SKM-1 (cell line): ENCODE data around the gene MRPL50.

Experiments
- DNase-seq: peaks from one replicate; lab custom pipeline; 2025; ENCODE audit not compliant: unreplicated experiment; lab: John Stamatoyannopoulos, UW

MRPL50 gene

DNA sequence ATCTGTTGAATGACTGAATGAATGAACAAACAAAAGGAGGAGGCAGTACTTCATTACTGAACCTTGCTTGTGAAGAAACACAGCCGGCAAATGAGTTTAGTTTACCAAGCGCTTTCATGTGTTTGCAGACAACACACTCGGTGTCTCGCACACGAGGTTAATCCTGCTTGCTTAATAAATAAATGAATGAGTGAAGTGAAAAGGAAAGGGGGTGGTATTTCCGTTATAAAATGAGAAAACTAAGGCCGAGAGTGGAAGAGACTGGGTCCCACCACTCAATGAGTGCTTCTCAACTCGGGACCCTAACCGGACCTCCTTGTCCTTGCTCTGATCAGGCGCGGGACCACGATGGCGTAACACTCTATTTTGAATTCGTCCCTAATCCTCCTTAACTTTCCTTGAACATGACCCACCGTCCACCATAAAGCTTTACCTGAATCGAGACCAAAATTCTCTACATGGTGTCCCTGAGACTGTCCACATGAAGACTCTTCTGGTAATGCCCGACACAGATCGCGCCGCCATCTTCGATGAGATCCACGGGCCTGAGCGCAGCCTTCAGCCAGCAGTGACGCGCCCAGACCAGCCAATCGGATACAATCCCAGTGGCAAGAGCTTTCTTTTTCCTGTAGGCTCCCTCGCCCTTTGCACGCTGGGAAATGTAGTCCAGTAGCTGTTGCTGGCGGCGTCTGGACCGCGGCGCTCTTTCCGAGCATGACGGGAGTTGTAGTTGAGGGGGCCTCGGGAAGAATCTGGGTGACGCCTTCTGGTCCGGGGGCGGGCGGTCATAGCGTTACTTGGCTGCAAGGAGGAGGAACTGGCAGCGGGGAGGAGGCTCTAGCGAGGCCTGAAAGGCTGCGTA, at the start of gene MRPL50, which contains the start of gene ZNF189:
Gene MRPL50 (minus strand): TSS at position 551 of the 862 bp plus-strand sequence. CDS start 26 bp downstream, at position 525.
Gene ZNF189 (plus strand): TSS at position 784 of the 862 bp plus-strand sequence. CDS start 306 bp downstream, outside the sequence.
- peak; percentile 81 for DNase-seq

DNA sequence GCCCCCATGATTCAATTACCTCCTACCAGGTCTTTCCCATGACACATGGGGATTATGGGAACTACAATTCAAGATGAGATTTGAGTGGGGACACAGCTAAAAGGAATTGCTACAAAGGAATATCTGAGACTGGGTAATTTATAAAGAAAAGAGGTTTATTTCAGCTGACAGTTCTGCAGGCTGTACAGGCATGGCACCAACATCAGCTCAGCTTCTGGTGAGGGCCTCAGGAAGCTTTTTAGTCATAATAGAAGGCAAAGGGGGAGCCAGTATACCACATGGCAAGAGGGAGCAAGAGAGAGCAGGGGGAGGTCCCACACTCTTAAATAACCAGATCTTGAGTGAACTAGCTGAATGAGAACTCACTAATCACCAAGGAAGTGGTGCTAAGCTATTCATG, 48.3 kb upstream of the MRPL50 start:
- DNase-seq: no peak

DNA sequence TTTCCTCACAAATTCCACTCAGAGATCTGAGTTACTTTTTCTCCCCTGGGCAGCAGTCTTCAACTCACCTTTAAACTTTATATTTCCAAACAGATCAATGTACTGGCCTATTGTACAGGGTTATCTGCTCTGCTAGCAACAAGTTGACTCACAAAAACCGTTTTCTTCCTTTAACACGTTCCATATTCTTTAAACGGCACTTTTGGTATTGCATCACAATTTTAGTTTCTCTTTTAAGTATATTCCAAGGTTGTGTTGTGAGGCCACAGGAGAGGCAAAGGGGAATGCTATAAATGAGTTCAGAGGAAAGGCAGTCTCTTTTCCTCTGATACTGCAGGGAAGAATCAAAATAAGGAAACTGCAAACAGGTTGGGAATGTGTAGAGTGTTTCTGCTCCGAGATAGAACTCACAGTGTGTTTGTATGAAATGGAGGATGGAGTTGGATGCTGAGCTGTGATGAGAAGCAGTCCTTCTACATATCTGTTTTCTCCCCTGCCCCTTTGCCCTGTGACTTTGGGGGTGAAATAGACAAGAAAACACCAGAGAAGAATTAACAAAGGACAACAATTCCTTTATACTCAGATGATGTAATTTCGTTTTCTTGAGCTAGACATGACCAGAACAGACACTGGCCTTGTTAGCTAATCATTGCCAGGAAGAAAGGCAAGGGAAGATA, 47.1 kb upstream of the MRPL50 start:
- DNase-seq: no peak

DNA sequence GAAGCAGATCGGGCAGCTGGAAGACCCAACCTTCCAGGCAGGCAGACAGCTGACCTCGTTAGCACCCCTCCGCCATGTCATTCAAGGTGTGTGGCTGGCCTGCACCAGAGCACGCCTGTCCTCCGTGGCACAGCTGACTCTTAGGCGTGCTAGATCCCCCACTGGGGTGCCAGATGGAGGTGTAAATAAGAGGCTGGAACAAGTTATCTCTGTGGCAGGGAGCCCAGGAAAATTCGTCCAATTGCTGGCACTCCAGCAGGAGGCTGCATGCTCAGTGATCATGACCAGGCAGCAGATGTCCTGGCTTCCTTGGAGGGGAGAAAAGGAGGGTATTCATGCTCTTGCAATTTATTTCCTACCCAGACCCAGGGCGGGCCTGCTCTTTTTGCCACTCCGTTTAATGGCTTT, 45.0 kb upstream of the MRPL50 start:
- DNase-seq: no peak

DNA sequence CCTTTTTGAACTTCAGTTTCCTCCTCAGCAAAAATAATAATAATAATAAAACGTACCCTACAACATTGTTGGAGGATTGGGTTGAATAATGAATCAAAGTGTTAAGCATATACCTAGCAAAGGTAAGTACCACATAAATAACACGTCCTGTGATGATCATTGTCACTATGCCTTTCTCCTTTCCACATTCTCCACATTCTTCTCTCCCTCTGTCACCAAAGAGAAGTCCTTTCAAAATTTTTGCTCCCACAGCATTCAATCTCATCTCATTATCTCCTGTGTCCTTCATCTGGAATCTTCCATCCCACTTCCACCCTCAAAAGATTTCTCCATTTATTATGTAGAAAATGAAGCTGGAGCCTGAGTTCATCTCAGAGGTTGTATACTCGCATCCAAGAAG, 44.3 kb upstream of the MRPL50 start:
- DNase-seq: no peak

DNA sequence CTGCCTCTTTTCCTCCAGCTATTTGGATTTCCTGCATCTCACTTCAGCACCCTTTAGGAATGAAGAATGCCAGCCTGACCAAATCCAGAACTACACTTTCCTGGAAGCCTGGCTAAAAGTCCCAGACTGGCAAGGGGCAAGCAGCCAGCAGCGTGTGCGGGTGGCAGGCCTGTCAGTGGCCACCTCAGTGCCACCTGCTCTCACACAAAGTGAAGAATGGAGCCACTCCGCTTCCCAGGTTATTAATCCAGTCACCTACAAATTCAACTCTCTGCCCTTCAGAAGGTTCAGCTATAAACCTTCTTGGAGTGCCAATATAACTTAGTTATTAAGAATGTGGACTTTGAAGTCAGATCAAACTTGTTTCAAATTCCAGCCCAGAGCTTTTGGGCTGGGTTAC, 43.9 kb upstream of the MRPL50 start:
- no peak for DNase-seq

DNA sequence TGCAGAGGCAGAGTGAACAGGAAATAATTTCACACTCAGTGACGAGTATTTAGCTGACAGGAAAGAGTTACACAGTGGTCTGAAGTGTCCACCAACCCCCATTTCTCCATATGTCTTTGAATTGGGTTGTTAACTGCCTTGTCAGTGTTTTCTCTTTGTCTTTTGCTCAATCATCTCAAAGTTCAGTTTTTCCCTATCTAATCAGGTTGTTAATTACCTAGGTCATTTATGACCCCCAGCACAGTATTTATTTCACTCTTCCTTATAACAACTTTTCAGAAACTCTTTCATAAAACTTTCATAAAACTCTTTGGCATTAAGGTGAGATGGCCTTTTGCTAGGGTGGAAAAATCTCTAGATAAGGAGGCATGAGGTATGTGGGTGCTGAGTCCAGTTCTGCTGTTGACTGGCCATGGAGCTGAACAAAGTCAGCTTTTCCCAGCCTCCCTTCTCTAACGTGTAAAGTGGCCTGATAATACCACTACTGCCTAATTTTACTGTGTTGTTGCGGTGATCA, 42.4 kb upstream of the MRPL50 start:
- no peak for DNase-seq

DNA sequence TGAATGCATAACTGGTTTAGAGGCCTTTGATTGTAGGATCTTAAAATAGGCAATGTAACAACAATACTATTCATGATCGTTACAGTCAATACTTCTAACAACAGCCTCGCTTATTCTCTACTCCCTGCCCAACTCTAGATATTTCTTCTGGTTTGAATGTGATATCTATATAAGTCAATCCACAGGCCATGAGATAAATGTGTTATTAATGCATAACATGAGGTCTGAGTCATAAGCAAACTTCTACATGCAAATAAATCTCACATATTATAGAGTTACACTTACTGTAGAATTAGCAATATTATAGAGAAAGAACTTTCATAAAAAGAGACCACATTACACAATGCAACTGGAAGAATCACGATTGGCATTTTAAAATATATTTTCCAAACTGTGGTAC, 40.1 kb upstream of the MRPL50 start:
- DNase-seq: no peak

DNA sequence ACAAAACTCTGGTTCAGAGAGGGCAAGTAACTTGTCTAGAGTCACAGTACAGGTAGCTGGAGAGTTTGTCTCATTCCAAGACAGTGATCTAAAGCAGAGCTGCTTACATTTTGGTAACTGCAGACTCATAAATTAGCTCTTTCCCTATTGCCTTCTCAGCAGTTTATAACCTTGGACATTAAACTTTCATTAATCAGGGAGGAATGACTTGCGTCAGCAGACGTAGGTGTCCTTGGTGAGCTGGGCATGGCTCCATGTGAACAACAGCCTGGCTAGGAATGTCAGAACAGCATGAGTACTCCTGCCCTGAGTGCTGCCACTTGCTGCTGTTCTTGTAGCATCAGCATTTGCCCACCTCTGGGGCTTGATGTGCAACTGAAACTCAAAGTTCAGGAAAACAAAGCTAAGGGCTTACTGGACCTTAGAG, 39.4 kb upstream of the MRPL50 start:
- DNase-seq: no peak

DNA sequence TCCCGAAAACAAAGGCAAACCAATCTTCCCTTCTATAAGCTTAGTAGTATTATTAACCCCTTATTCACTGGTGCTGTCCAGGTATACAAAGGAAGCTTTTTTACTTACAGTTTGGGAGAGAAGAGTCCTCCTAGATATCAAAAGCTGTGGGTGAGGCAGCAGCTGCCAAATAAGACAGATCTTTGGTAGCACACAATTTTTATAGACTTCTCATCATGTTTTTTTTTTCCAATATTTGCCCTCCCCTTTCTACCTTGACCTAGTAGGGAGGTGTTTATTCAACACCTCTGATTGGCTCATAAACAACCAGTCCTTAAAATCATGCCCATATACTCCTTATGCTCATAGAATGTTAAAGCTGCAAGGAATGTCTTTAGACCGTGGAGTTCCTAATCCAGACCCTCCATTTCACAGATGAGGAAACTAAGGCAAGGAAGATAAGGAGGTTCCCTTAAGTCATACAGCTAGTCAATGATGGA, 37.2 kb upstream of the MRPL50 start, which contains the start of gene ALDOB:
Gene ALDOB (minus strand): TSS at position 174 of the 479 bp plus-strand sequence. CDS start 4,887 bp downstream, outside the sequence.
- no peak for DNase-seq

DNA sequence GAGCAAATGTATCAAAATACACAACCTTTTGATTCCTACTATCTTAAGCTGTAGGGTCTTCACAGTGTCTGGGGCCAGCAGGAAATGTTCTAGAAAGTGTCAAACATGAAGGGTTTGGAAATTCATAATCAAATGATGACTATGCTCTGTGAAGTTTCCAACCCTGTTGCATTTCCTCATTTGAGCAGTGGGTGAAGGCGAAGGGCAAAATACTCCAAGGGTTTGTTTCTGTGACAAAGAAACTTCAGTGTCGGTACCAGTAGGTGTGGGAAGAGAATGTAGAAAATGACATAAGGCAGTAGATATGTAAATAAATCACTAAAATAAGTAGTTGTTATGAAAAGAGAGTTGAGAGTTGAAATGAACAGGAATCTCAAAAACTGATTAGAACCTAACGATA, 36.6 kb upstream of the MRPL50 start:
- DNase-seq: no peak

DNA sequence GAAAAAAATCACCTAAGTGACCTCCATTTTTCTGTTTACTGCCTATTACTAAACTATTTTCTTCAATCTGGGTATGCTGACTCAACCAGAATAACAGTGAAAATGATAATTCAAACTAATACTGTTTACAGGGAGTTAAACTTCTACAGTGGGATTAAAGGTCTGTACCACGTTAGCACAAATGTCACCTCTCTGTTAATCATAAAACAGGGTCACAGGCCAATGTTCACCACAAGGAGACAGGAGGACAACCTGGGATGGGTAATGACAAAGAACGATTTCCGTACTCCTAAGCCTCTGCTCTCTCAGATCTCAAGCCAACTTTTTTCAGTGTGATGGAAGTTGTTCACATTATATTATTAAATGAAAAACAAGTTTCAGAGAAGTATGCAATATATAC, 34.8 kb upstream of the MRPL50 start:
- no peak for DNase-seq

DNA sequence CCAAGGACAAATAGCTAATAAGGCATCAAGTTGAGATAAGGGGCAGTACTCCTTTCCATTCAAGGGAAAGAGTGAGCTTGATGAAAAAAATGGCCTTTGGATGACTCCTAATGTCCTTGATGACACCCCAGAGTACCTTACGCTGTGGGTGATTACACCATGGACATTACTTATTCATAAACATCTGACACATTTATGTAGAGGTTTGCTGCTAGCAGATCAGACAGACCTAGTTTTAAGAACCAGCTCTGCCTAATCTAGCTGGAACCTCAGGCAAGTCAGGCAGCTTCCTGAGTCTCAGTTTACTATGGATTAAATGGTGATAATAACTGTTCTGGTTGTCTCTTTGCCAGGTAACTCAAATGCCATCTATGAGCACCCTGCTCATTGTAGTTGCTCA, 34.3 kb upstream of the MRPL50 start:
- DNase-seq: no peak

DNA sequence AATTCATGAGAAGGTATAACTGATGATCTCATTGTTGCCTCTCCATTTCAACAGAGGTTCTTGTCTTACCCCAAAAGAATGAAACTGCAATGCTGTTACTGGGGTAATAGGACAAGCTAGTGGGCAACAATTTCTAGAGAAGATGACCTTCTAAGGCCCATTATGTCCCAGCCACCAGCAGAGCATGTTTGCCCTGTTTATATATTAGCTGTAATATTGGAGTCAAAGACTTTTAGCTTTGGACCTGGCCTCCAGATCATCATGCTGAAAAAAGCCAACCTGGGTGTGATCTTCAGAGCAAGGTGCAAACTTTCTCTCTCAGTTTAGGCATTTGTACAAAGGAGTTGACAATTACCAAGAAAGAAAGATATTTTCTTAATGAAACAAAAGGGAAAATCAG, 33.8 kb upstream of the MRPL50 start:
- DNase-seq: no peak

DNA sequence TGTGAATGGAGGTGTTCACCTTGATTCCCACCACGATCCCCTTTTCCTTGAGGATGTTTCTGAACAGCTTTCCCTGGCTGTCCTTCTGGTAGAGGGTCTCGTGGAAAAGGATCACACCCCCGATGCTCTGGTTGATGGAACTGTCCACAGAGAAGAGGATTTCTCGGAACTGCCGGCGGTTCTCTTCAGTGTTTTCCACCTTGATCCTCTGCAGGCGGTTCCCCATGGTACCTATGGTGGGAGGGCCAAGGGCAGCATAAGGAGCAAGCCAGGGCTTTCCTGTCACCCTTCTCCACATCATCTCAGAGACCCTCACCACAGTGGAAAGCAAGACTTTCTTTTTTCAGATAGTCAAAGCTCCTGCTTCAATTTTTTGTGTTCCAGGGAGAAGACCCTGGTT, 31.3 kb upstream of the MRPL50 start:
- no peak for DNase-seq

DNA sequence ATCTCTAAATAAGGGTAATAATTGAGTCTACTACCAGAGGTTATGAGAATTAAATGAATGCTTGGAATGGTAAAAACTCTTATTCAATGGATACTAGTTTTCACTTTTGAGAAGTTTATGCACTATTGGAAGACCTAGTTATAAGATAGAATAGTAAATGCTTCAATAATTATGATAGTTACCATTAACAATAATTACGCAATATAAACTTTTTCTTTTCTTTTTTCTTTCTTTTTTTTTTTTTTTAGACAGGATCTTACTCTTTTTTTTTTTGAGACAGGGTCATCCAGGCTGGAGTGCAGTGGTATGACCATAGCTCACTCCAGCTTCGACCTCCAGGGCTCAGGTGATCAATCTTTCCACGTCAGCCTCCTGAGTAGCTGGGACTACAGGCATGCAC, 30.5 kb upstream of the MRPL50 start:
- DNase-seq: no peak

DNA sequence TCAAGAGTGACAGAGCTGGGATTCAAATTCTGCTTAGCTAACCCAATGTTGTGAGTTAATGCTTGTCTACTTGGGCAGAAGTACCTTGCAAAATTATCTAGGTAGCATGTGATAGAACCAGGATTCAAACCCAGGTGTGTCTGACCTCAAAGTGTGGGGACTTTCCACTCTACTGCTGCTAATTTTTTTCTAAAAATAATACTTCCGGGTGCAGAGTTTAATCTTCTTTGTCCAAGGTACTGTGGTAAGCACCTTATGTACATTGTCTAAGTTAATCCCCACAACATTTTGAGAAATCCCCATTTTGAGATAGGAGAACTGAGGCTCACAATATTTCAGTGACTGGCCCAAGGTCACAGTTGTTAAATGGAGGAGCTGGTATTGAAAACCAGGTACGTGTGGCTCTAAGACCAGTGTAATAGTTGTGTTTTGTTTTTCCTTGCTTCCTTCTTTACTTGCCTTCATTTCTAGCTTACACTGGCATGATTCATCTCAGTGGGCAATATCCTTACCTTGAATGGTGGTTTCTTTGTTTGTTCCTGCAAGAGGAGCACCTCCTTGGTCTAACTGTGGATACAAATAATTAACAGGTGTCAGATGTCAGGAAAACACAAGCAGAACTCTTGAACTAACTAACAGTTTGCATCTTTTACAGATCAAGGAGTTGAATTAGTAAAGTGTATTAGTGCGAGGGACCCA, 29.7 kb upstream of the MRPL50 start:
- no peak for DNase-seq

DNA sequence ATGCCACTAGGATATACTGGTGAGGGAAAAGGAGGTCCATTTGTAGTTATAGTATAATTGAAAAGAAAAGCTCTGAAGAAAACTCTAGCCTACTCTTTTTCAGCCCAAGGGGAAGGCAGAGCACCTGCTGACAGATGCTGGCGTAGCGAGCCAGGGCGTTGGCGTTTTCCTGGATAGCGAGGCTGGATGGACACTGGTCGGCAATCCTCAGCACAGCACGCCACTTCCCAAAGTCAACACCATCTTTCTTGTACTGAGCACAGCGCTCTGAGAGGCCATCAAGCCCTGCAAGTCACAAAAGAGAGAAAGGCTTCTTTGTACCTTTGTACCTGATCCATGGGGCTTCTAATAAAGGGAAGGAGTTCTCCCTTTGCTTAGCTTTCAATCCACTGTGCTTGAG, 28.9 kb upstream of the MRPL50 start:
- DNase-seq: no peak

DNA sequence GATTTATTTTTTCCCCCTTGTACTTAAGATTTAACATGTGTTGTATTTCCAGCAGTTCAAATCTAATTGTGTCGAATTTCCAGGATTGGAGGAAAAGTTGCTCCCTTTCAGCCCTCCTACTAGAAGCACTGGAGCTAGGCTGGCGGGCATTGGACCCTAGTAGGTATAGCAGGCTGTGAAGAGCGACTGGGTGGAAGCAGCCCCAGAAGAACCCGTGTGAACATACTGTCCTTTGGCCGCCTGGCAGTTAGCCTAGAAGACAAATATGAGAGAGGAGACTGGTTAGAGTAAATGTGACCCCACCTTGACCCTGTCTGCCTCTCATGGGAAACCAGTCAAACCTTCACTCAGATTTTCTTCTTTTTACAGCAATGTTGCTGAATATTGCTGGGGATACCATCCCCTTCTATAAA, 23.2 kb upstream of the MRPL50 start:
- DNase-seq: no peak

DNA sequence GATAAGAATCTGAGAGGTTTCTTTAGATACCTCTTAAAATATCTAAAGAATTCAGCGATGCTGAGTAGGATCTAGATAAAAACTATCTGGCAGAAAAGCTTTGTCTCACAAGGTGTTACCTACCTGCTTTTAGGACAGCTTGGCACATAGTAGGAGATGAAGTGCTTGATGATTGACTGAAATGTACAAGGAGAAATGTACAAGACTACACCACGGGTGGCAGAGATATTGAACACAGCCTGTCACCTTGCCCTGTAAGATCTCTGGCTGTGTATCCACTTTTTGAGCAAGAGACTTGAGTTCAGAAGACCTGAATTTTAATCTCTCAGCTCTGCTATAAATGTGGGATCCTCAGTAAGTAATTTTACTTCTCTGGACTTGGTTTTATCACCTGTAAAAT, 21.4 kb upstream of the MRPL50 start:
- DNase-seq: no peak
